ENCODE measurements around the gene OTX2. TPM values are rescaled to one million over a fixed set of nuclear protein-coding genes. Genes with fewer than 3 reads are reported as not detected.

OTX2 gene
- total and polyA plus RNA-seq, 12 donors: not detected

- no peaks in the 10 kb centered on the region for H3K9me3 ChIP-seq (replicated peaks in 1 of 3)
- no peaks in the 10 kb centered on the region for H3K36me3 ChIP-seq (replicated peaks in 1 of 2)
- intact Hi-C loops (cut with DNase I): no loop called here
- TF ChIP-seq CTCF (IDR thresholded peaks at IDR 0.05): no peak
- H3K27me3 ChIP-seq: no peaks in the 10 kb centered on the region
- H3K4me3 ChIP-seq: no peak overlapping the region
- no peak overlapping the region for H3K27ac ChIP-seq
- no peaks in the 10 kb centered on the region for H3K4me1 ChIP-seq (replicated peaks in 1 of 2)
- no peak for DNase-seq
- 54 to 74% (median 61%) methylated on average over 3 of the region's 3 CpGs for WGBS, 4 donors
These were observed 55.4 kb downstream of the OTX2 start for GRCh38 chr14:56754921-56755320.

- H3K27ac ChIP-seq: no peak overlapping the region
- no peaks in the 10 kb centered on the region for H3K9me3 ChIP-seq (replicated peaks in 1 of 3)
- H3K4me3 ChIP-seq: no peak overlapping the region
- no peak for DNase-seq
- no peaks in the 10 kb centered on the region for H3K4me1 ChIP-seq (replicated peaks in 1 of 2)
- TF ChIP-seq CTCF (IDR thresholded peaks at IDR 0.05) (no peak), POLR2A (IDR thresholded peaks at IDR 0.05) (no peak)
- 61 to 76% (median 70%) methylated on average over 3 of the region's 3 CpGs for WGBS, 4 donors
- intact Hi-C loops (cut with DNase I): no loop called here
- H3K36me3 ChIP-seq (replicated peaks in 1 of 2): no peaks in the 10 kb centered on the region
- no peaks in the 10 kb centered on the region for H3K27me3 ChIP-seq
These were observed 56.9 kb downstream of the OTX2 start for GRCh38 chr14:56753396-56753795.

GRCh38 chr14:56752428-56752827, 57.9 kb downstream of the OTX2 start:
- H3K9me3 ChIP-seq (replicated peaks in 1 of 3): no peaks in the 10 kb centered on the region
- no peaks in the 10 kb centered on the region for H3K27me3 ChIP-seq
- H3K36me3 ChIP-seq (replicated peaks in 1 of 2): no peaks in the 10 kb centered on the region
- TF ChIP-seq CTCF (IDR thresholded peaks at IDR 0.05) (no peak), POLR2A (IDR thresholded peaks at IDR 0.05) (no peak)
- intact Hi-C loops (cut with DNase I): no loop called here
- DNase-seq: no peak
- 75 to 79% (median 77%) methylated on average over 7 of the region's 7 CpGs for WGBS, 4 donors
- no peak overlapping the region for H3K4me3 ChIP-seq
- H3K4me1 ChIP-seq (replicated peaks in 1 of 2): no peaks in the 10 kb centered on the region
- no peak overlapping the region for H3K27ac ChIP-seq

- no peak for TF ChIP-seq POLR2A (IDR thresholded peaks at IDR 0.05)
- TF ChIP-seq CTCF (IDR thresholded peaks at IDR 0.05): no peak
- Histone ChIP-seq H3K9me3 (replicated peaks in 1 of 3) (no peaks in the 10 kb centered on the region), H3K27me3 (no peaks in the 10 kb centered on the region), H3K36me3 (replicated peaks in 1 of 2) (no peaks in the 10 kb centered on the region), H3K4me1 (replicated peaks in 1 of 2) (no peaks in the 10 kb centered on the region), H3K4me3 (no peak overlapping the region), H3K27ac (no peak overlapping the region)
- DNase-seq: no peak
- 28 to 40% (median 37%) methylated on average over 2 of the region's 2 CpGs for WGBS, 4 donors
- intact Hi-C loops (cut with DNase I): no loop called here
These were observed 58.8 kb downstream of the OTX2 start for GRCh38 chr14:56751471-56751870.

Small RNA genes within 50 kb of the gene (small RNA-seq; reads per million reads assigned to genes)
- 0 reads per million in 2 donors for gene RN7SL461P
- gene RNU6-1204P: 0 reads per million in 2 donors

Other genes with a start within 250 kb of the OTX2 start
- gene TMEM260, start 230.7 kb downstream of the OTX2 start, total RNA-seq: 10 to 100 TPM in 8 of 9 donors, 1 to 10 TPM in 1; 9.1 to 26.6 (median 19.0) TPM
- gene TMEM260, start 230.7 kb downstream of the OTX2 start, polyA plus RNA-seq: 10 to 100 TPM; 12.4 to 21.6 (median 14.3) TPM

Measured in adrenal gland (tissue), 12 donors.